Stimulated activated CD4-positive, alpha-beta T cell treated with anti-CD3 and anti-CD28 coated beads, Interleukin-1b, Interleukin-23, amount 100 ng/mL, for 48 hours (primary cell): ENCODE data around the gene MKRN1.
A peak's percentile ranks its signal among the peaks of the same experiment; 100 is the strongest.
"Not testable (repeated sequence)": the region's sequence is repeated elsewhere in the genome, so short reads cannot be mapped to it uniquely, and the experiment has no call there.

Experiments
- DNase-seq: peaks from one replicate; pipeline ENCODE4 v3.0.0-alpha.2; 2020

The MKRN1 gene, protein sequence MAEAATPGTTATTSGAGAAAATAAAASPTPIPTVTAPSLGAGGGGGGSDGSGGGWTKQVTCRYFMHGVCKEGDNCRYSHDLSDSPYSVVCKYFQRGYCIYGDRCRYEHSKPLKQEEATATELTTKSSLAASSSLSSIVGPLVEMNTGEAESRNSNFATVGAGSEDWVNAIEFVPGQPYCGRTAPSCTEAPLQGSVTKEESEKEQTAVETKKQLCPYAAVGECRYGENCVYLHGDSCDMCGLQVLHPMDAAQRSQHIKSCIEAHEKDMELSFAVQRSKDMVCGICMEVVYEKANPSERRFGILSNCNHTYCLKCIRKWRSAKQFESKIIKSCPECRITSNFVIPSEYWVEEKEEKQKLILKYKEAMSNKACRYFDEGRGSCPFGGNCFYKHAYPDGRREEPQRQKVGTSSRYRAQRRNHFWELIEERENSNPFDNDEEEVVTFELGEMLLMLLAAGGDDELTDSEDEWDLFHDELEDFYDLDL

DNA sequence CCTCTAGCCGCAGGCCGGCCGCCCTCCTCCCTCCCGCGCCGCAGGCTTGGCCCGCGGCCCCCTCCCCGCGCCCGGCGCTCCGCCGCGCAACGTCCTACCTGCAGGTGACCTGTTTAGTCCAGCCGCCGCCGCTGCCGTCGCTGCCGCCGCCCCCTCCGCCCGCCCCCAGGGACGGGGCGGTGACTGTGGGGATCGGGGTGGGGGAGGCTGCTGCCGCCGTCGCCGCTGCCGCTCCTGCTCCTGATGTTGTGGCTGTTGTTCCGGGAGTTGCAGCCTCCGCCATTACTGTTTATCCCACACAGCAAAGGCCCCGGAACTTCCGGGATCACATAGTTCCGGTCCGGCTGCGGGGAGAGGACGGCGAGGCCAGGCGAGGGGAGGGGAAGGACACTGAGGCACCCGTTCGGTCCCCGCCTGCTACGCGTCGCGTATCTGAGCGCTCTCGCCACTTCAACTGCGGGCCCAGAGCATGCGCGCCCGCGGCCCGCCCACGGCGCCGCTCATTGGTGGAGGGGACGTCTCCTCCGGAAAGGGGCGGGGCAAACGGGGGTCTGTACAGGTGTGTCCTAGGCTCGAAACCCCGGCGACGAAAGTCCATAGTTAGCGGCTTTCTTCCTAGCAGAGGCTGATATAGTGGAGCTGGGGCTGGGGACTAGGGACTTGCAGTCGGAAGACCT lies at the start of gene MKRN1:
Gene MKRN1 (minus strand): TSS at position 444 of the 677 bp plus-strand sequence. CDS start 161 bp downstream, at position 283.
- DNase-seq, result peak; percentile 94

DNA sequence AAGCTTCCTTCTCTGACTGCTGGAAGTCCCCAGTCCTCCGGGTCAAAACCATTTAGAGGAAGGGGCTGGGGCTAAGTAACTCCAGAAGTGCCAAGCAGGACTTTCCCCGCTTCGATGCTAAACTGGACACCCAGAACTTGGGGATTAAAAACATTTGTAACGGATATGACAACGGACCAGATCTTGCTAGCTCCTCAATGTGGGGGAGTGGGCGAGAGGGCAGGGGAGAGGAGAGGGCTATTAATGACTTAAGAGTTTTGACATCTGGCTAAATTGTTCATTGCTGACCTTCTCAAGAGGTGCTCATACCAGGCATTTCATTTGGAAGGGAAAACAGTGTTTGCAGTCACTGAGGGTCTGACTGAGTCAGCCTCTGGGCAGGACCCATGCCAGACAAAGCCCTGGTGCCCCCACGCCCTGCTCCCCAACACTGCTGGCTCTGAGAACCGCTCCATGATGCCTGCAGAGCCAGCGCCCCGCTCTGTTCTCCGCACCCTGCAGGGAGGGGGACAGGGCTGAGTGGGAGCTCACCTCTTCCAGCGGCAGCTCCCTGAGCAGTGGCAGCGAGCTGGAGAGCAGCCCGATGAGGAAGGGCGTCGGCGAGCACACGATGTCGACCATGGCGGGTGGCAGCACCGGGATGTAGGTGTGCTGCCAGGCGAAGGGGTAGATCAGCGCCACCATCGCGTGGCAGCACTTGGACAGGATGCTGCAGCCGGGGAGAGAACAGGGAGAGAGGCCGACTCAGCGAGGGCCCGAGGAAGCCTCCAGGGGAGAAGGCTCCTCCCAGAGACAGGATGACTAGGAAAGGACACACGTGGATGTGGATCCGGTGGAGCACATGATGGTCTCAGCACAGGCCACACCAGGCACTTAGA lies 47.7 kb upstream of the MKRN1 start:
- no peak for DNase-seq

DNA sequence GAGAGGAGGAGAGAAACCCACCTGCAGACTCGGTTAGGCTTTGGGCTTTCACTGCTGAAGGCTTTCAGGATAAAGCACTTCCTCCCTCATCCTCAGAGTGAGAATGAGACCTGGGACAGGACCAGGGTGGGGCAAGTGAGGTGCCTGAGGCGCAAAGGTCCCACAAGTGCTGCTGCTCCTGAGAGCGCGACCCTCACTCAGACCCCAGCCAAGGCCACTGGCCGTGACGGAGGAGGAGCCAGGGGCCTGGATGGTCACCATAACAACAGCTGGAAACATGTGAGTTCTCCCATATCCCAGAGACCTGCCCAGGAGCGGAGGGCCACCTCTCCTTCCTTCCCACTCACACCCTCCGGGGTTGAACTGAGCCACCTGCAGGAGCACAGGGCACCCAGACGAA lies 46.9 kb upstream of the MKRN1 start:
- DNase-seq, result no peak

DNA sequence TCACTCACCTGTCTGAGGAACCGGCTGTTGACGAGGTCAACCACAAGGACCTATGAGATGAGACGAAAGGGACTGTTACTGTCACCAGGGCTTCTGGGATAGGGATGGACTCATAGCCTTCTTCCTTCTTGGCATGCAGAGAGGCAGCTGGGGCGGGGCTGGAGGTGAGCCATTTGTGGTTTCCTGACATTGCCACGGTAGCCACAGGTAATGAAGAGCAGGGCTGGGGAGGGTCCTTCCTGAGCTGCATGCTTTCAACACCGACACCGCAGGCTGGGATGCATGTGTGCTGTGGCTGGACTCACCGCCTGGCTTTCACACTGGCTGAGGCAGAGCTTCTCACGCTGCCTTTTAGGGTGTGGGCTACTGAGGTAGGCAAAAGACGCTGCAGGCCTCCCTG lies 46.4 kb upstream of the MKRN1 start:
- DNase-seq, result peak; percentile 37

DNA sequence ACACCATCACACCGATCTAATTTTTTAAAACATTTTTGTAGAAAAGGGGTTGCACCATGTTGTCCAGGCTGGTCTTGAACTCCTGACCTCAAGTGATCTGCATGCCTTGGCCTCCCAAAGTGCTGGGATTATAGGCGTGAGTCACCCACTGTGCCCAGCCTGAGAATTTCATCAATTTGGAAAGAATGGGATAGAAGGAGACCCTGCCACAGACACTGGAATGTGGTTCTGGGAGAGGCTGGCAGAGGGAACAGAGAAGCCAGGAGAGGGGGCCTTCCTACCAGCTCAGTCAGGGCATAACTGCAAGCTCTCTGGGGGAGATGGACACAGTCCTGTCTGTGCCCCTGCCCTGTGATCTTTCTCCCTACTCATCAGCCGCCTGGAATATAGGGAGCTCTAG lies 42.1 kb upstream of the MKRN1 start:
- DNase-seq, result no peak

DNA sequence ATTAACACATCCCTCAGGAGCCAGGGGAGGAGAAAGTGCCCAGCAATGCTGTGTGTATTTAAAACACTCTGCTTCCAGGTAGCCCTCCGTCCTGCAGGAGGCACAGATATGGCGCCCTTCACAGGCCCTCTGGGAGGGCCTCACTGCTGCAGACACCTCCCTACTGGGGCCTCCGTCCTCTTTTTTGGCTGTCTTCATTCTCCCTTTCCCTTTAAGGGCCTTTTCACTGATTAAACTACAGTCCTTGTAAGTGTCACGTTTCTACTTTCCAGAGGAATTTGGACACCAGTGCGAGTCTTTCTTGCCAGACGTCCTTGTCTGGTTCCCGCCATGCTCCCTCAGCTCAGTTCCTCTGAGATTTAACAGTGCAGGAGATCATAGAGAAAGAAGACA lies 39.7 kb upstream of the MKRN1 start:
- no peak for DNase-seq

DNA sequence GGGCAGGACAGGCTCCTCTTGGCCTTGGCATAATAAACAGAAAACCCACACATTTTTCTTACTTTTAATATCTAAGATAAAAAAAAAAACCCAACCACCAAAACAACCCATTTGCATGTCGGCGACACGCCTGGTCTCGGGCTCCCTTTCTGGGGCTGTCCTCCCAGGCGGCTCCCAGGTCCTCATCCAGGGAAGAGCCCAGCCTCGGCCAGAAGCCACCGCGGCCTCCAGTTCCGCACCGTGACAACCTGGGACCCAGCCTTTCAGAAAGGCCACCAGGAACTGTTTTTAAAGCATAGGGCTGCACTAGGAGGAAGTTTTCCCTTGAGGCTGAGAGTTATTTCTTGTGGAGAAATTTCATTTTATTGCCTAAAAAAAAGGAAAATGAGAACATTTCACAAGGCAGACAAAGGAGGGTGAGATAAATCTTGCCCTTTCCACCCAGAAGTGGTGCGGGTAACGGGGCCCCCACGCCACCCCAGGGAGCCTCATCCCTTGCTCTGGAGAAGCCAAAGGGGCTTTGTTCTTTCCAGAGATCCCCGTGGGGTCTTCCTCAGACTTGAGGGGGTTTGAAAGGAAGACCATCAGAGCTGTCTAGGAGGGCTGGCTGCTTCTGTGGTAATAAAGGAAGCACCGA lies 39.2 kb upstream of the MKRN1 start:
- no peak for DNase-seq

DNA sequence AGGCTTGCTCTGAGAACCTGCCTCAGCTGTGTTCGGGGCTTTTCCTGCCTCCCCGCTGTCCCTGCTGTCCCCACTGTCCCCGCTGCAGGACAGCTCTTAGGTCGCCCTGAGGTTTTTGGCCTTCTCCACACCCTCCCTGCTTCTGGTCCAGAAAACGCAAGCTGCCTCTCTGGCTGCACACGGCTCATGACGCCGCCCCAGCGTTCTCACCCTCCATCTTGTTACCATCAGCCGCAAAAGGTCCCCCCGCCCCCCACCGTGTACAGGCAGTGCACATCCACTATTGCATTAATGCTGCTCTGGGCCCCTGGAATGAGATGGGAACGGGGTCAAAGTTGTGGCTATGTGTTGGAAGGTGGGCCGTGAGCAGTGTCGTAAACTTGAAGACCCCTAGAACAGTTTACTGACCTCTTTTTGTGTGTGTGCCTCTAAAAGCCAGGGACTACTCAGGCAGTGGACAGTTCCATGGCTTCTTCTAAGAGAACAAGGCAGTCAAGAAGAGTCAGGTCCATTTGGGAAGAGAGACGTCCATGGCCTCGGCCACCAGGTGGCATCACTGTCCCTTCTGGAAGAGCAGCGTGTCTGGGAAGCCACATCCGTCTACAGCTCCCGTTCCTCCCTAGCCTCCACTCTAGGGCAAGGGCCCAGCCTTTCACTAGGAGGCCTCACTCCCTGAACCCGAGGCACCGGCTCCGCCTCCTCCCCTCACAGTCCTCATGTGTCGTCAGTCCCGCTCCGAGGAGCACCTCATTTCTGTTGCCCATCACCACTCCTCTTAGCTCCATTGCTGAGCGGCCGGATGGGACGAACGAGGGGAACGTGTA lies 38.5 kb upstream of the MKRN1 start:
- peak; percentile 65 for DNase-seq

DNA sequence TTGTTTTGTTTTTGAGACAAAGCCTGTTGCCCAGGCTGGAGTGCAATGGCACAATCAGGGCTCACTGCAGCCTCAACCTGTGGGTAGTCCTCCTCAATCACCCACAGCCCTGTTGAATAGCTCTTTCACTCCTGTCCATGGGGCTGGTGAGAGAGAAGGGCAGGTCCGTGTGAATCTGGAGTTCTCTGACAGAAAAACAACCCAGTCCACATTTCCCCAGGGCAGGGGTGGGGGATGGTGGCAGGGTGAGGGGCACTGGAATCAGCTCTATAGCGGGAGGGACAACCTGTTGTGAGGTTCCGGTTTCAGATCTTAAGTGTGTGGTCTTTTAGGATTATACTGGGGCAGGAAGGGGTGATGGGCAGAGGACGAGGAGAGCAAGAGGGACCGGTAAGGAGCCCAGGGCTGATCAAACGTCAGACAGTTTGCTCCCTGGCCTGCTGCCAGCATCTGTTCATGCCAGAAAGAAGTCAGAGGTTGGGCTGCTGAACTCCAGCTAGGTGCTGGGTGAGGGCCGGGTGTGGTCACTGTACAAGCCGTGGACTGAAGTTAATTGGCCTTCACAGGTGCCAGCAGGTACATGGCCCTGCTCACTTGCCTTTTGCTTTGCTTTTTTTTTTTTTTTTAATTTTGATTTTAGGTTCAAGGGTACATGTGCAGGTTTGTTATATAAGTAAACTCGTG lies 33.2 kb upstream of the MKRN1 start:
- DNase-seq, result no peak

DNA sequence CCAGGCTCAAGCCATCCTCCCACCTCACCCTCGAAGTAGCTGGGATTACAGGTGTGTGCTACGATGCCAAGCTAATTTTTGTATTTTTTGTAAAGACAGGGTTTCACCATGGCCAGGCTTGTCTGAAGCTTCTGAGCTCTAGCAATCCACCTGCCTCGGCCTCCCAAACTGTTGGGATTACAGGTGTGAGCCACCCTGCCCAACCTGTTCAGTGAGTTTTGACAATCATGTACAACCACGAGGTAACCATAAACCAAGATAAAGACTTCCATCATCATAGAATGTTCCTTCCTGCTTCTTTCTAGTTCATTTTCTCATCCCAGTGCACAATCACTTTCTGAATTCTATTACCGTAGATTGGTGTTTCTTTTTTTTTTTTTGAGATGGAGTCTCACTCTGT lies 30.5 kb upstream of the MKRN1 start:
- DNase-seq, result no peak

DNA sequence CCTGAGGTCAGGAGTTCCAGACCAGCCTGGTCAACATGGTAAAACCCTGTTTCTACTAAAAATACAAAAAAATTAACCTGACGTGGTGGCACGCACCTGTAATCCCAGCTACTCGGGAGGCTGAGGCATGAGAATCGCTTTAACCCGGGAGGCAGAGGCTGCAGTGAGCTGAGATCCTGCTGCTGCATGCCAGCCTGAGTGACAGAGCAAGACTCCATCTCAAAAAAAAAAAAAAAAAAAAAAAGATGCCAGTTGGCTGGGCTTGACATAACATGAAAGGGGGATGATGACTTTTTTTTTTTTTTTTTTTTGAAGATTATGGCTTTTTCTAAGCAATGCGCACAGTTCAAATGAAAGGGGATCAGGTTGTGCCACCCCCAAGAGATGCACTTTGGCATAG lies 28.3 kb upstream of the MKRN1 start:
- DNase-seq, result not testable (repeated sequence)

DNA sequence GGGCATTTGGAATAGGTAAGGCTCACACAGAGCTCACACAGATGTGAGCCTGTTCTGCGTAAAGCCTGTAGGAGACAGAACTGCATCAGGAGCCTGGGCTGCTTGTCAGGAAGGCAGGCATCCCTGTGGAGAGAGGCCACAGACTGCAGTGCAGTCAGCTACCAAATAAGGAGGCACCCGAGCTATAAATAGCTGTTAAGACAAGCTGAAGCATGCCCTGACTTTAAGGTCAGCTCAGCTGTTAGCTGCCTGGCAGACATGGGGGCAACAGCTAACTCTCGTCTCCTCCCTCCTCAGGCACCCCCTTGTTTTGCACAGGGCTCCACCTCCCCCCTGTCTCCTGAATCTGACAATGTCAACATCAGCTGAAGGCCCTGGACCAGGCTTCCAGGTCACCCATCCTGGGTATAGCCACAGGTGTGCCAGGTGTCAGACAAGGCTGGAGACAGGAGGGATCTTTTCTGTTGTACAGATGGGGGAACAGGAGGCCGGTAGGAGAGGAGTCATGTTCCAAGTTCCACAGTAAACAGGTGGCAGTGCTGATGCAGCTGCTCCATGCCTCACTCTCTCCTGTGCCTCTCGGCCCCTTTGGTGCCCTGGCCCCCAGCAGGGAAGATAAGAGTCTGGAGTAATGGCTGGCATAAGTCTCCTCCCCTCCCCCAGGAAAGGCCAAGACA lies 27.6 kb upstream of the MKRN1 start:
- DNase-seq, result no peak

DNA sequence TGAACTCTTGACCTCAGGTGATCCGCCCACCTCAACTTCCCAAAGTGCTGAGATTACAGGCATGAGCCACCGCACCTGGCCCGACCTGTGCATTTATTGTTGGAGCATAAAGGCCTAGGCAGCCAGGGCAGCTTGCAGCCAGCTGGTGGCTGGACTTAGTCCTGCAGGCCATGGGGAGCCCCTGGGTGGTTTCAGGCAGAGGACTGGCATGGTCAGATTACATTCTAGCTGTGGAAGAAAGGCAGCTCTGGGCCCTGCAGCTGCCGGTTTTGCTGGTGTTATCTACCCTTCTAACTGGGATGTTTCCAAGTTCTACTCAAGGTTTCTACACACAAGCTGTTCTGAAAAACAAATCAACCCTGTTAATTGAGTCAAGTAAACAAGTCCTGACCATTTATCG lies 22.7 kb upstream of the MKRN1 start:
- no peak for DNase-seq

DNA sequence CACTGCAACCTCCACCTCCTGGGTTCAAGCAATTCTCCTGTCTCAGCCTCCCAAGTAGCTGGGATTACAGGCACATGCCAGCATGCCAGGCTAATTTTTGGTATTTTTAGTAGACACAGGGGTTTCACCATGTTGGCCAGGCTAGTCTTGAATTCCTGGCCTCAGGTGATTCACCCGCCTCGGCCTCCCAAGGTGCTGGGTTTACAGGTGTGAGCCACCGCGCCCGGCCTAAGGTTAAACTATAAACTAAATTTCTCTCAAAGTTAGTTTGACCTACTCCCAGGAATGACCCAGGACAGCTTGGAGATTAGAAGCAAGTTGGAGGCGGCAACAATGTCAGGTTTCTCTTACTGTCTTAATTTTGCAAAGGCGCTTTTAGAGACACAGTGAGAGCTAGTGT lies 18.5 kb upstream of the MKRN1 start:
- not testable (repeated sequence) for DNase-seq

DNA sequence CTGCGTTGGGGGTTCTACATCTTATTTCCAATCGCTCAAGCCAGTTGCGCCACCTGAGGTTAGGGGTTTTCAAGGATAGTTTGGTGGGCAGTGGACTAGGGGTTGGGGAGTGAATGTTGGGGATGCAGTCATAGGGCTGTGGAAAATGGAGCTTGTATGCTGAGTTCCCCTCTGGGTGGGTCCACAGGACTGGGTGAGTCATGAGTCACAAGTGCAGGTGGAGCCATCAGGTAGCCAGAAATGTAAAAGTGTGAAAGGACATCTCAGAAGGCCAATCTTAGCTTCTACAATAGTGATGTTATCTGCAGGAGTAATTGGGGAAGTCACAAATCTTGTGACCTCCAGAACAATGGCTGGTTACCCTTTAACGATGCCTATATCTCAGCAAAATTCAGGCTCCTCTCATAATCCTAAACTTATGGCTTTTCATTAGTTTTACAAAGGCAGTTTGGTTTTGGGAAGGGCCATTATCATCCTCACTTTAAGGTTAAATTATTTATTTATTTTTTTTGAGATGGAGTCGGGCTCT lies 18.0 kb upstream of the MKRN1 start:
- DNase-seq, result no peak

DNA sequence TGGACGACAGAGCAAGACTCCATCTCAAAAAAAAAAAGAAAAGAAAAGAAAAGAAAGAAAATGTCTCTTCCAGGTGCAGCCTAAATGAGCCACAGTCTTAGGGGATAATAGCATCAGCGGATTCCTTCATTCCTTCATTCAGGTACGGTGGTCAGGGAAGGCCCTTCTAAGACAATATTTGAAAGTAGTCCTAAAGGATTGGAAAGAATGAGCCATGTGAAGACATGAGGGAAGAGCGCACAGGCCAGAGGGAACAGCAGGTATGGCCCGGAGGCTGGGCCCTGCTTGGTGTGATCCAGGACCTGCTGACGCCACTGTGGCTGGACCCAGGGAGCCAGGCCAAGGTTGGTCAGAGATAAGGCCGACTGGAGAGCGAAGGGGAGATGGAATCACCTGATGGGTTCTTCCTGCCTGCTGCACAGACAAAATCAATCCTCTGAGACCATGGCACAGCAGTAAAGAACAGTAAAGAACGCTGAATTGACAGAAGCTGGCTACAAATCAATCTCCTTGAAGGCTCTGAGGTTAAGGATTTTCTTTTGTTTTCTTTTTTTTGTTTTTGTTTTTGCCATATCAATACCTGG lies 16.3 kb upstream of the MKRN1 start:
- no peak for DNase-seq

DNA sequence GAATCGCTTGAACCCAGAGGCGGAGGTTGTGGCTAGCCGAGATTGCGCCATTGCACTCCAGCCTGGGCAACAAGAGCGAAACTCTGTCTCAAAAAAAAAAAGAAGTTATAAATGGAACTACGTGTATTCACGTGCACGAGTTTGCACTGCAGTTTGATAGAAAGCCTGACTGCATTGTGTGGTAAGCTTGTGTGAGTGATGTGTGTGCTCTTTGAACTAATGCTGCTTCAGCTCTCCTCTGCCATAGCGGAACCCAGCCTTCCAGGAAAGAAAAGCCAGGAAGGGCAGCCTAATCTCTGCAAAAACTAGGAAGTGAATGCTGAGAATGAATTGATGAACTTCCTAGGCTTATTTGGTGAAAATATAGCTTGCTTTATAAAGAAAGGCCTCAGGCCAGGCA lies 15.6 kb upstream of the MKRN1 start:
- no peak for DNase-seq

DNA sequence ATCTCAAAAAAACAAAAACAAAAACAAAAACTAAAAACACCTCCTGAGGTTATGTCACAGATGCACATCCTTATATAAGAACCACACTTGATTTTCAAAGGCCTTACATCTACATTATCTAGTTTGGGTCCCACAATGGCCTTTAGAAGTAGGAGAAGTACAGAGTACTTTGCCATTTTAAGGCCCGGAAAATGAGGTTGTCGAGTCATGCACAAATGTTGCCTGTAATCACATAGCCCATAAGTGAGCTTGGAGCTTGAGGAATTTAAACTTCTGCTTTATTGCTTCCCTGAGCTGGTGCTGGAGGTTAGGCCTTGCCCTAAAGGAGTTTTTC lies 9.7 kb upstream of the MKRN1 start:
- no peak for DNase-seq

DNA sequence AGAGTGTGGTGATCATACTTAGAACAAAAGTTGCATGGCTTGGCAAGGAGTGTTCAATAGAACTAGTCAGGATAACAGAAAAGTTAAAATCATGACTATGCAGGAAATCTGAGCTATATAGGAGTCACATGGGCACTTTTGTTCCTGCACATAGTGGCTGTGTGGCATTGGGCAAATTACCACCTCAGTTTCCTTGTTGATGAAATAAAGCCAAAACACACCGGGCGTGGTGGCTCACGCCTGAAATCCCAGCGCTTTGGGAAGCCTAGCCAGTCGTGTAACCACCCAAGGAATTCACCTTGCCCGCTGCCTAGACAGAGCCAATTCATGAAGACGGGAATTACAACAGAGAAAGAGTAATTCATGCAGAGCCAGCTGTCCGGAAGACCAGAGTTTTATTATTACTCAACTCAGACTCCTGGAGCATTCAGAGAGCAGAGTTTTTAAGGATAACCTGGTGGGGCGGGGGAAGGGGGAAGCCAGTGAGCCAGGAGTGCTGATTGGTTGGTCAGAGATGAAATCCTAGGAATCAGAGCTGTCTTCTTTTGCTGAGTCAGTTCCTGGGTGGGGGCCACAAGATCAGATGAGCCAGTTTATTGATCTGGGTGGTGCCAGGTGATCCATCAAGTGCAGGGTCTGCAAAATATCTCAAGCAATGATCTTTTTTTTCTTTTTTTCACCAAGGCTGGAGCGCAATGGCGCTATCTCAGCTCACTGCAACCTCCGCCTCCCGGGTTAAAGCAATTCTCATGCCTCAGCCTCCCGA lies 6.4 kb upstream of the MKRN1 start:
- DNase-seq, result no peak
